KG1 (cell line): ENCODE results near the gene NLRP3.
"Not testable (repeated sequence)": the region's sequence is repeated elsewhere in the genome, so short reads cannot be mapped to it uniquely, and the experiment has no call there.

ENCODE experiments used
- DNase-seq: peaks from one replicate; lab custom pipeline; 2025; lab: John Stamatoyannopoulos, UW

NLRP3 gene

GRCh38 chr1:247390996-247391395 lies 25.0 kb upstream of the NLRP3 start:
- DNase-seq = no peak

- no peak for DNase-seq
Measured at GRCh38 chr1:247392088-247392487, 23.9 kb upstream of the NLRP3 start.

- DNase-seq = not testable (repeated sequence)
Measured at GRCh38 chr1:247395075-247395474, 20.9 kb upstream of the NLRP3 start.

GRCh38 chr1:247400685-247401084 lies 15.3 kb upstream of the NLRP3 start:
- no peak for DNase-seq

DNA sequence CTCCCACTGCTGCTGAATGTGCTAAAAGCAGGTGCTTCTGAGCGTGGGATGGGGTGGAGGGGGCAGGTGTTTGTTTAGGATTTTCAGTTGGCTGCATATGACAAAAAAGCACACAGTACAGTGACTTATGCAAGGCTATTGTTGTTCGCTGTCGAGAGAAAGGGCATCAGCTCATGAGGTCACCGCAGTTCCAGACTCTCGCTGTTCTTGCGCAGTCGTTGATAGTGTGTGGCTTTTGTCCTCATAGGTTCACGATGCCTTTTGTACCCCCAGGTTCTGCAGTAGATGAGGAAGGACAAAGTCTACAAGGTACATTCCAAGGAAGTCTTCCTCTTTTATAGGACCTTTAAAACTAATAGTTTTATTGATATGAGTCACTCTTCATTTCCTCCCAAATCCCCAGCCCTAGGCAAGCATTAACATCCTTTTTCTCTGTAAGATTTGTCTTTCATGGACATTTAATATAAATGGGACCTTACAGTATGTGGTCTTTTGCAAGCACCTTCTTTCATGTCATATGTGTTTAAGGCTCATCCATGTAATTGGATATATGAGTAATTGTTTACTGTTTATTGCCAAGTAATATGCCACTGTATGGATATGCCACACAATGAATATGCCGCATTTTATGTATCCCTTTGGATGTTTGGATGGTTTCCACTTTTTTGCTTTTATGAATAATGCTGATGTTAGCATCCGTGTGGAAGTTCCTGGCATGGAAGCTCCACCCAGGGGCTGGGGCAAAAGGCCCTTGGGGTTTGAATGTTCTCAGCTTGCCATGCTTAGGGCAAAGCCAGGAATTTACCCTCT lies 14.5 kb upstream of the NLRP3 start:
- no peak for DNase-seq

DNA sequence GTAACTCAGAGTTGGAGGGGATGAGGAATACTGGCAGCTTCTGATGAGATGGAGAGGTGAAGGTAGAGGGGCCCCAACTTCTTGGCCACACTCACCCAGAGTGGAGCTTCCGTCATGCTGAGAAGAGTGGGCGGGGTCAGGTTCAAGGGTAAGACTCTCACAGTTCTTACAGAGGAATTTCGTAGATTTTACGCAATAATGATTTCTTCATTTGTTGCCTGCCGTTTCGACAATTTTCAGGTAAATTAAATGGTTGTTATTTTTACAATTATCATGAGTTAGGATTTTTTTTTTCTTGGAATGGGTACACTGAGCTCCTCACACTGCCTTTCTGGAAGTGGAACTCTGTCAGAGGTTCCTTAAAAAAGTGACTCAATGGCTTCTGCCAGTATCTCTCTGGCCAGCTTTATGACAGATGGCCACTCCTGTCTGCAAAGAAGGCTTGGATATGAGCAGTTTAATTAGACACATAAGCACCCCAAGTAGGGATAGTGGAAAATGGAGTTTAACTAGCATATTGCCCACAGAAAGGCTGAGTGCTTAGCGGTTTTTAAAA lies 13.8 kb upstream of the NLRP3 start:
- no peak for DNase-seq

DNA sequence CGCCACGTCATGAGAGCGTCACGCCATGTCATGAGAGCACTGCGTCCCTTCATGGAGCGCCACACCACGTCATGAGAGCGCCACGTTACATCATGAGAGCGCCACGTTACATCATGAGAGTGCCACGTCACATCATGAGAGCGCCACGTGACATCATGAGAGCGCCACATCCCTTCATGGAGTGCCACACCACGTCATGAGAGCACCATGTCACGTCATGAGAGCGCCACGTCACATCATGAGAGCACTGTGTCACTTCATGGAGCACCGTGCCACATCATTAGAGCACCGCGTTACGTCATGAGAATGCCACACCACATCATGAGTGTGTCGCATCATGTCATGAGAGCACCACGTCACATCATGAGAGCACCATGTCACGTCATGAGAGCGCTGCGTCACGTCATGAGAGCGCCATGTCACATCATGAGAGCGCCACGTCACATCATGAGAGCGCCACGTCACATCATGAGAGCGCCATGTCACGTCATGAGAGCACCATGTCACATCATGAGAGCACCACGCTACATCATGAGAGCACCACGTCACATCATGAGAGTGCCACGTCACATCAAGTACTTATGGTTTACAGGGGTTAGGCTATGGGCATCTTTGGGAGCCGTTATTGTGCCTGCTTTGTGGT lies 9.8 kb upstream of the NLRP3 start:
- no peak for DNase-seq

DNA sequence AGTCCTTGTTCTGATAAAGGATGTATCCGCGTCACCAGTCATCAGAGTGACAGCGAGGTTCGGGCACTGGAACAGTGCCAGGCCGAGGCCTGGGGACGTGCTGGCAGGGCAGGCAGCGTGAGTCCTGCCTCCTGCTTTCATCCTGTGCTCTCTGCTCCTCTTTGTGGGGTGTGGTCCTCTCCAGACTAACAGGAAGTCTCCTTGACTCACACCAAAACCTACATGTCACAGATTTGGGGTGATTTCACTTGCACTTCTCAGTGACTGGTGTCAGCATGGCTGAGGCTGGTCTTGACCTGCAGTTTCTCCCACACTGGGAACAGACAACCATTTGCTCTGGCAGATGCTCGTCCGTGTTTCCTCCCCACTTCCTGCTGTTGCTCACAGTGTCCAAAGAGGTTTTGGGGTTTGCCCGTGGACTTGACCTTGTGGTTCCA lies 8.8 kb upstream of the NLRP3 start:
- peak; percentile 43 for DNase-seq

DNA sequence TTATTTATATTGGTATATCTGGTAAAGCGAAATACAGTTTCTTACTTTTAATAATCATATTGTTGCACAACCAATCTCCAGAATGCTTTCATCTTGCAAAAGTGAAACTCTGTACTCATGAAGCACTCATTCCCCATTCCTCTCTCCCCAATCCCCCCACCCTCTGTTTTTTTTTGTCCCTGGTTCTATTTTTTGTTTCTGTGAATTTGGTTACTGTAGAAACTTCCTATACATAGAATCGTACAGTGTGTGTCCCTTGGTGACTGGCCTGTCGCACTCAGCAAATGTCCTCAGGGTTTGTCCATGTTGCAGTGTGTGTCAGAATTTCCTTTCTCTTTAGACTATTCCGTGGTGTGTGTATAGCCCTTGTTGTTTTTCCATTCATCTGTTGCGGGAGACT lies 7.9 kb upstream of the NLRP3 start:
- DNase-seq = no peak

GRCh38 chr1:247409869-247410544 lies 6.0 kb upstream of the NLRP3 start:
- no peak for DNase-seq

DNA sequence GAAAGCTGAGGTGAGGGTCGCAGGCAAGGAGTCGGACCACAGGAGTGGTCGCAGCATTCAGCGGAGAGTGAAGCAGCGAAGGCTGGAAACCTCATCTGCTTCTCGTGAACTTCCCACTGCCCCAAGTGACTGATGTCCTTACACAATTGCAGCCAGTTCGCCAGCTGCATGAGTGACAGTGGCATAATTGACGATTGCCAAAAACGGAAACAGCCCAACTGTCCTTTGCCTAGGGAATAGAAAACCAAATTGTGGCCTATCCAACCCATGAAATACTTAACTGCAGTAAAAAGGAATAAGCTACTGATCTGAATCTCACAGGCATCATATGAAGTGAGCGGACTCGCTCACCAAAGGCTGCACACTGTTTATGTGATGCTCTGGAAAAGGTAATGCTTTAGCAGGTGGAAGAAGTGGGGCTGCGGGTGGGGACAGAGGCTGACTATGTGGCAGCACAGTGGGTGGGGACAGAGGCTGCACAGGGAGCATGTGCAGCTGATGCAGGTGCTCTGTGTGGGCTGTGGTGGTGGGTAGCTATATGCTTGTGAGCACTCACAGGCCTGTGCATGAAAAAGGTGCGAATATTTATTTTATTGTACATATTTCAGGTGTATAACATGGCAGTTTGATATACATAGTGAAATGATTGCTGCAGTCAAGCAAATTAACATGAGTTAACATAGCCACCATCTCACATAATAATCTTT lies 4.2 kb upstream of the NLRP3 start:
- DNase-seq = no peak

DNA sequence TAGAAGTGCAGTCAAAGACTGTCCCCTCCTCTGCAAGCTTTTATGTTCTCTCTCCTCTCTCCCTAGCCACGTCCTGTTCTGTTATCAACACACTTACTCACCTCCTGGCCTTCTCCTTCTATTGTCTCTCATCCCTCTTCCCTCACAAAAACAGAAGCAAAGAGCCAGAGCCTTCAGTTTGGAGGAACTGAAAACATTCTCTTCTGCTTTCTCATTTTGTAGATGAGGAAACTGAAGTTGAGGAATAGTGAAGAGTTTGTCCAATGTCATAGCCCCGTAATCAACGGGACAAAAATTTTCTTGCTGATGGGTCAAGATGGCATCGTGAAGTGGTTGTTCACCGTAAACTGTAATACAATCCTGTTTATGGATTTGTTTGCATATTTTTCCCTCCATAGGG lies 1.9 kb downstream of the NLRP3 start:
- DNase-seq = no peak

DNA sequence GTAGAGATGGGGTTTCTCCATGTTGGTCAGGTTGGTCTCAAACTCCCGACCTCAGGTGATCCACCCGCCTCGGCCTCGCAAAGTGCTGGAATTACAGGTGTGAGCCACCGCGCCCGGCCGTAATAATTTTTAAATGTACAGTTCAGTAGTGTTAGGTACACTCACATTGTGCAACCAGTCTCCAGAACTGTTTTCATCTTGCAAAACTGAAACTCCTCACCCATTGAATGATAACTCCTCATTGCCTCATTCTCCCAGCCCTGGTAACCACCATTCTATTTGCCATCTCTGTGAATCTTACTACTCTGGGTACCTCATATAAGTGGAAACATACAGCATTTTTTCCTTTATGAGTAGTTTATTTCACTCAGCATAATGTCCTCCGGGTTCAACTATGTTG lies 3.4 kb downstream of the NLRP3 start:
- DNase-seq = no peak

- DNase-seq = no peak
Measured at GRCh38 chr1:247421074-247421473, 5.1 kb downstream of the NLRP3 start.

DNA sequence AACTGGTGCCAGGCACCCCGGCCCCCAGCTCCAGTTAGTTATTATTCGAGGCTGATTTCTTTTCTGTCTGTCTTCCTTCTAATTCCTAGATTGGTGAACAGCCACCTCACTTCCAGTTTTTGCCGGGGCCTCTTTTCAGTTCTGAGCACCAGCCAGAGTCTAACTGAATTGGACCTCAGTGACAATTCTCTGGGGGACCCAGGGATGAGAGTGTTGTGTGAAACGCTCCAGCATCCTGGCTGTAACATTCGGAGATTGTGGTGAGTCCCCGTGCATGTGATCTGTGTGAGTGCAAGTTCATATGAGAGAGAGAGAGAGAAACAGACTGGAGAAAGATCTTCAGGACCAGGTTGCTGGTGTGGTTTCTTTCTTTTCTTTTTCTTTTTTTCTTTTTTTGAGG lies 13.5 kb downstream of the NLRP3 start:
- no peak for DNase-seq

DNA sequence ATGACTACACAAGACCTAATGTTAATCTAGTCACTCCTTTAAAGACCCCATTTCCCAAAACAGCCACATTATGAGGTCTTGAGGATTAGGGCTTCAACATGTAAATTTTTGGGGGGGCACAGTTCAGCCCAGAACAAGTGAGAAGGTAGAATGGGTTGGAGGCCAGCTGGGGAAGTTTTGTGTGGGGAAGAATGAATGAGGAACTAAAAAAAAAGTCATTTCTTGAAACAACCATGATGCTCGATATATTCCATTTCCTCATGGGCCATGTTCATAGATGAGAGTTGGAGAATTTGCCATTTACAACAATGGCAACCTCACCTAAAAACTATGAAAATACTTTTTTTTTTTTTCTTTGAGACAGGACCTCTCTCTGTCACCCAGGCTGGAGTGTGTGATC lies 14.5 kb downstream of the NLRP3 start:
- no peak for DNase-seq

- no peak for DNase-seq
Measured at GRCh38 chr1:247431643-247432042, 15.7 kb downstream of the NLRP3 start.

DNA sequence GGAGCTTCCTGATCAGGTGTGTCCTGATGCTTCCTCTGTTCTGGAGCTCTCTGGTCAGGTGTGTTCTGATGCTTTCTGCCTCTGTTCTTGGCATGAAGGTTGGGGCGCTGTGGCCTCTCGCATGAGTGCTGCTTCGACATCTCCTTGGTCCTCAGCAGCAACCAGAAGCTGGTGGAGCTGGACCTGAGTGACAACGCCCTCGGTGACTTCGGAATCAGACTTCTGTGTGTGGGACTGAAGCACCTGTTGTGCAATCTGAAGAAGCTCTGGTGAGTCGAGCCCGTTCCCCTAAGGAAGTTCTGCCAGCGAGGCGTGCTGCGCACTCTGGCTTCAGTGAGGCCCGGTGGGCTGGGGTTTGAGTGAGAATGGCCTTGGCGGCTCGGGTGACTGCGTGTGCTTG lies 18.0 kb downstream of the NLRP3 start:
- DNase-seq = no peak

- DNase-seq = no peak
Measured at GRCh38 chr1:247435030-247435758, 19.2 kb downstream of the NLRP3 start.

DNA sequence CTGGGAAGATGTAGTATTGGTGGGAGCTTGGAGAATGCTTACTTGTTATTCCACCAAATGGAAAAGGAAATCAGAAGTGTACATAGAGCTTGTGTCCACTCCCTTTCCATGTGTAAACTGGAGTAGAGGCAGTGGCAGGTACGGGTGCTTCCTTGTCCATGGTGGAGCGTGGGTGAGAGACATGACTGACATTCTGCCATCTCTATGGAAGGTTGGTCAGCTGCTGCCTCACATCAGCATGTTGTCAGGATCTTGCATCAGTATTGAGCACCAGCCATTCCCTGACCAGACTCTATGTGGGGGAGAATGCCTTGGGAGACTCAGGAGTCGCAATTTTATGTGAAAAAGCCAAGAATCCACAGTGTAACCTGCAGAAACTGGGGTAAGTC lies 19.8 kb downstream of the NLRP3 start:
- DNase-seq = no peak
